Activated T-helper 1 cell treated with Interleukin-2 at 50 U/mL for 16 hours (primary cell): ENCODE measurements around the gene CEMIP.

Experiments used
- DNase-seq: peaks from one replicate; pipeline ENCODE4 v3.0.0-alpha.2; 2020; ENCODE audit warnings: low read depth

CEMIP gene

GRCh38 chr15:80785335-80785734 is 6.2 kb downstream of the CEMIP start:
- DNase-seq = no peak

DNA sequence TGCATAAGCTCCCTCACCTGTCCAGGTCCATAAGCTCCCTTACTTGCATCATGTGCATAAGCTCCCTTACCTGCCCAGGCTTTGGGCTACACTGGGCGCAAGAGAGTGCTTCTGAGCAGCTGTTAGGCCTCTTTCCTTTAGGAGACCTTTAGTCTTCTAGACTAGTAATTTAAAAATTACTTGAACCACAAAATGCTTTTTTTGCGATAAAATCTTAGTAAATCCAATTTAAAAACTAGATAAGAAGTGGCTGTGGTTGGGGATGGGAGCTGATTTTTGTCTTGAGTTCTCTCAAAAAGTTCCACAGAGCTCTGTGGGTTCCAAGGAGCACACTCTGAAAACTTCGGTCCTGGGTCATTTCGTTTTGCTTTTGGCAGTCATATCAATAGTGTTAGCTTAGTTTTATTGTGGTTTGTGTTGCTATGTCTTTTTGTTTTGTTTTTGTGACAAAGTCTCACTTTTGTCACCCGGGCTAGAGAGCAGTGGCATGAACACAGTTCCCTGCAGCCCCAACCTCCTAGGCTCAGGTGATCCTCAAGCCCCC is 6.7 kb downstream of the CEMIP start:
- no peak for DNase-seq

- no peak for DNase-seq
Observed at GRCh38 chr15:80787316-80787715, 8.1 kb downstream of the CEMIP start.

DNA sequence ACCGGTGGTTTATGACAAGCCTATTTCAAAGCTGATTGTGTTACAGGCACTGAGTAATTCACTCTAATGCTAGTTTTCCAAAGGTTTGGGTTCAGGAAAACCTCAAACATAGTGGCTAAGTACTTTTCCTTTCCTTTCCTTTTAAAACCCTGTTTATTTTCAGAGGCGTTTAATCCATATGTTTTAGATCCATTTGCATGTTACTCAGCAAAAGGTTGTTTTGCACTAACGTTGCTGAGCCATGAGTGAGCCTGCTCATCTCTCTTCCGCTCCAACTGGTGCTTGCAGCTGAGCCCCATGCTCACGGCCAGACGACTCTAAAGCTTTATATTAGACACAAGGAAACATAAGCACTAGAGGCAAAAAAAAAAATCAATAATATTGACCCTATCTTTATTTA is 9.4 kb downstream of the CEMIP start:
- no peak for DNase-seq

DNA sequence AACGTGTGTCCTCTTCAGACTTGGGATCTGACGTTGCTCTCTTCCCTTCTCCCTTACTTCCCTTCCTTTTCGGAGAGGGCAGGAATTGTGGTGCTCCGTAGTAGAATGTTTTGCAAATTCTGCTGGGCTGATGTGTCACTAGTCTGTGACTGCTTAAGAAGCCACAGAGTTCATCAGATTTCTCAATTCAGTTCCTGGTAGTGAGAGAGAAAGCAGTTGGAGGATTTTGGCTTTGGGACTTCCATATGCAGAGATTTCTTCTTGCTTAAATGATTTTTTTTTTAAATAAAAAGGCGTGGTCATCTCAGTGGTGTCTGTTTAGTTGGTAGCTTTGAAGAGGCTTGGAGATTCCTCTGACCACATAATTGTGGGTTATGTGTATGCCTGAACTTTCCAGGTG is 10.1 kb downstream of the CEMIP start:
- DNase-seq = no peak

GRCh38 chr15:80789796-80790195 is 10.6 kb downstream of the CEMIP start:
- no peak for DNase-seq

DNA sequence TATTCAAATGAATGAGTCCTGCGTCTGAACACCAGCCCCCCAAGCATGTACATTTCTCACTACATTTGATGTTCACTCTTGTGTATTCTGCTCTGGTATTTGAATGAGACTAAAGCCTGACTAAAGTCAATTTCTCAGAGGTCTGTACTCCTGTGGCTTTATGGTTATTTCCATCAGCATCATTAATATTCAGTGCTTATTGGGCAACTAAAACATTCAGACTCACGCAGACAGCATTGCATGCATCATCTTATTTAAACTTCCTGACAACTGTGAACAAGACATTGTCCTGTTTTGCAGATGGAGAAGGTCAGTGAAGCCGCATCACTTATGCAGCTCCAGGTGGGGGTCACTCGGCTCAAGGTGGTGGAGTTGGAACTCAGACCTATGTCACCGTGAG is 11.1 kb downstream of the CEMIP start:
- DNase-seq = no peak

GRCh38 chr15:80791004-80791403 is 11.8 kb downstream of the CEMIP start:
- DNase-seq = no peak

DNA sequence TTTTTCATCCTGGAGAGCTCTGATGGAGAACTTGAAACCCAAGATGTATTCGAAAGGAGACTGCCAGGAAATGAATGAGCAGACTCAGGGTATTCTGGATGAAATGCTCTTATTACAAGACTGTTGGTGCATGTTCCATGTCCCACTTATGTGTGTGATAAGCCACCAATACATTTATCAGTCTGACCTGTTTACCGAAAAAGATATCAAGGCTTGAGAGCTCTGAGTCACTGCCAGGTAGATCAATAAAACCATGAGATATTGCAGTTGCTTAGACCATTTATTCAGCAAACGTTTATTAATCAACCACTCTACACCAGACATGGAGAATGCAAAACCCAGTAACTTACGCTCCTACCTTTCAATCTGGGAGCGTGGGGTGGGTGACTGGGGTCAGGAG is 17.2 kb downstream of the CEMIP start:
- no peak for DNase-seq

DNA sequence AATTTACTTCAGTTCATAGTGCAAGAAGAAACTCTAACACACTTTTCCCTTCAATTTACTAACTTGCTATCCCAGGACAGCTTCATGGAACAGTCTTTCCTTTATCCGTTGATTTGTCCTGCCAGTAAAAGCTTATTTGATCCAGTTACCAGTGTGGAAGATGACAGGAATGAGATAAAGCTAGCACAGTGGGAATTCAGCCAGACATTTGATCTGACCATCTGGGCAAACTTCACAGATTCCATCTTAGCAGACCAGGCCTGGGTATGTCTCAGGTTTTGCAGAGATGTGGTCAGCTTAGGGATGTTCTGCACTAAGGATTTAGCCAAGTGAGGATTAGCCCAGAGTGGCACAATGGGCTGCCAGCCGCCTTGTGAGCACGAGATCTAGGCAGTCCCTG is 19.7 kb downstream of the CEMIP start:
- DNase-seq = no peak

- DNase-seq = no peak
Observed at GRCh38 chr15:80800067-80800466, 20.9 kb downstream of the CEMIP start.

- DNase-seq = no peak
Observed at GRCh38 chr15:80801891-80802680, 22.9 kb downstream of the CEMIP start.

DNA sequence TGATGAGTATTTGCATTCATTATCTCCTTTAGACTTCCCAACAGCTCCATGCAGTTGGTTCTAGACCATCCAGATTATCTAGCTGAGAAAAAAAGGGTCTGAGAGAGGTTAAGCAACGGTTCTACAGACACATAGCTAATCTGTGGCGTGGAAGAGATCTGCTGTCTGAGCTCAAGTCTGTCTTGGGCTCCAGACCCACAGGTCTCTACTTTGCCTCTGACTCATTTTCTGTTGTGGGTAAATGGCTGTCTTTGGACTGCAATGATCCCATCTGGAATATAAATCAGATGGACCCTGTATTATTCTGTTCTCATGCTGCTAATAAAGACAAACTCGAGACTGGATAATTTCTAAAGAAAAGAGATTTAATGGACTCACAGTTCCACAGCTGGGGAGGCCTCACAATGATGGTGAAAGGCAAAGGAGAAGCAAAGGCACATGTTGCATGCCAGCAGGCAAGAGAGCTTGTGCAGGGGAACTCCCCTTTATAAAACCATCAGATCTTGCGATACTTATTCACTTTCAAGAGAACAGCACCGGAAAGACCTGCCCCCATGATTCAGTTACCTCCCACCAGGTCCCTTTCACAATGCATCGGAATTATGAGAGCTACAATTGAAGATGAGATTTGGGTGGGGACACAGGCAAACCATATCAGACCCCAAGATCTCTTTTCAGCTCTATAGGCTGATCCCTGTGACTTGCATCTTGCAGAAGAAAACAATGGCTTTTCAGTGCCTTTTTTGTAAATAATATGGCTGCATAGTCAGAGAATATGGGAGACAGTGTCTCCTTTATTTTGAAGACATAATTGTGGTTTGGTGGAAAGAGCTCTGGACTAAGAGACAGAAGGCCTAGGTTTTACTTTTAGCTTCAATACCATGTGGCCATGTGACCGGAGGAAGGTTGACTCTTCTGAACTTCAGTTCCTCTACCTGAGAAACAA is 24.7 kb downstream of the CEMIP start:
- no peak for DNase-seq

DNA sequence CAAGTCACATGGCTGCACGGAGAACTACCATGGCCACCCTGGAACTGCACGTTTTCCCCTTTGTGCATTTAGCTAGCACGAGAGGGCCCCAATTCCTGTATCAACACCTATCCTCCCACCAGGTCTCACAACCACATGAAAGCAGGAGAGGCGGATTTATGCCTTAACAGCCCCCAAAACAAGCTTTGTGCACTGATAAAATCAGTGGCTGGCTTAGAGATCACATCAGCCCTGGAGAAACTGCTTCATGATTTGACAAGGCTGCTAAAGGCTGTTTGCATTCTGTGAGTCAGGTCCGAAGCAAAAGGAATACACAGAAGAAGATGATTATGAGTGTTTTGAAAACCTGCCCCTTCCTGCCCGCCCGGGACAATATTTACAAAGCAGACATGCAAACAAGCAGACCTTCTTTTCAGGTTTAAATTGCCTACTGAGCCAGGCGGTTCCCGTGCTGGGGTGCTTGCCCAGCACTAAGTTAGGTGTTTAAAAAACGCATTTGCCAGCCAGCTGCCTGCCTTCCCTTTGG is 25.9 kb downstream of the CEMIP start:
- DNase-seq = no peak

- no peak for DNase-seq
Observed at GRCh38 chr15:80811781-80812315, 32.7 kb downstream of the CEMIP start.

- no peak for DNase-seq
Observed at GRCh38 chr15:80815106-80815505, 35.9 kb downstream of the CEMIP start.

GRCh38 chr15:80816049-80816653 is 37.0 kb downstream of the CEMIP start:
- no peak for DNase-seq

DNA sequence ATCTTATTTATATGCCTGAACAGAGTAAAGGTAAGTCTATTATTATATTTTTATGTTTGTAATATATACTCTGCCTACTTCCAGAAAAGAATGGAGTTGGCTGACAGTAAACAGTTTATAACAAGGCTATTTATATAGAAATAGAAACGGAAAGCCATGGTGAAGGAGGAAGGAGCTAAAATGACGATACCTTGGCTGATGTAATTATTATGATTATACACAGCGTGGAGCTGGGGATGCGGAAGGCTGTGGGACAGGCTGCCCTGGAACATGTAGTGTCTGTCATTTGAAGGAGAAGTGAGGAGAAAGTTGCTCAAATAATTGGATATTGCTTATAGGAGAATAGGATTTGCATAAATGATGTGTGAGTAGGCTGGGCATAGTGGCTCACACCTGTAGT is 37.8 kb downstream of the CEMIP start:
- DNase-seq = no peak

DNA sequence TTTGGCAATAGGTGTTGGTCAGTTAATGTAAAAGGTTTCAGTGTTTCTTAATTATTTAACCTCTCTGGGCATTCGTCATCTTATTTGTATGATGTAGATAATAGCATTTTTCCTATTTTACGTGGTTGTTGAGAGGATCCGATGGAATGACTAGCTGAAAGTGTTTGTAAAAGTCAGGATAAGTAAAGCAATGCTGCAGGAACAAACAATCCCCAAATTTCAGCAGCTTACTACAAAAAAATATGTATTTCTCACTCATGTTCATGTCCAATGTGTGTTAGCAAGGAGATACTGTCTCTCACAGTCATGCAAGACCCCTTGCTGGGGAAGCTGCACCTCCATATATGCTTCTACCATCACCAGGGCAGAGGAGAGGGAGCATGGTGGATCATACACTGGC is 38.7 kb downstream of the CEMIP start:
- DNase-seq = no peak

DNA sequence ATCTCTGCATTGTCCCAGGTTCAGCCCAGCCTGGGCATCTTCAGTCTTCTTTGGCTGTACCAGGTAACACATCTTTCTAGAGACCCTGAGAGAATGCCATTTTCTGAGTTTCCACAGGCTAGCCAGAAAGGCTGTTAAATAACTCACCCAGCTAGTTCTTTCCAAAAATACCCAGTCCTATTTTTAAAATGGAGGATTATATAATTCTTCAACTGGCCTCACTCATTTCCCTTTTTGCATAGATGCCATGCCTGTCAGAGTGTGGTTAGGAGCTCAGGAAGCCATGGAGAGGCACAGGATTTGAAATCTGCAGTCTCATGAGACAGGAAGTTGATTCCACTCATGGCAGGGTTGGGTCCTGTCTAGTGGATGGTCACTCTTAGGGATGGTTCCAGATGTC is 39.8 kb downstream of the CEMIP start:
- DNase-seq = no peak

- no peak for DNase-seq
Observed at GRCh38 chr15:80820092-80820491, 40.9 kb downstream of the CEMIP start.

GRCh38 chr15:80822256-80822655 is 43.1 kb downstream of the CEMIP start:
- no peak for DNase-seq
